Measurements from ENCODE around the gene ITGAE. TPM values are rescaled to one million over a fixed set of nuclear protein-coding genes. Genes with fewer than 3 reads are reported as not detected.

ITGAE gene
- total and polyA plus RNA-seq, 2 experiments from 2014 or later = 11.7 to 44.9 TPM

DNA sequence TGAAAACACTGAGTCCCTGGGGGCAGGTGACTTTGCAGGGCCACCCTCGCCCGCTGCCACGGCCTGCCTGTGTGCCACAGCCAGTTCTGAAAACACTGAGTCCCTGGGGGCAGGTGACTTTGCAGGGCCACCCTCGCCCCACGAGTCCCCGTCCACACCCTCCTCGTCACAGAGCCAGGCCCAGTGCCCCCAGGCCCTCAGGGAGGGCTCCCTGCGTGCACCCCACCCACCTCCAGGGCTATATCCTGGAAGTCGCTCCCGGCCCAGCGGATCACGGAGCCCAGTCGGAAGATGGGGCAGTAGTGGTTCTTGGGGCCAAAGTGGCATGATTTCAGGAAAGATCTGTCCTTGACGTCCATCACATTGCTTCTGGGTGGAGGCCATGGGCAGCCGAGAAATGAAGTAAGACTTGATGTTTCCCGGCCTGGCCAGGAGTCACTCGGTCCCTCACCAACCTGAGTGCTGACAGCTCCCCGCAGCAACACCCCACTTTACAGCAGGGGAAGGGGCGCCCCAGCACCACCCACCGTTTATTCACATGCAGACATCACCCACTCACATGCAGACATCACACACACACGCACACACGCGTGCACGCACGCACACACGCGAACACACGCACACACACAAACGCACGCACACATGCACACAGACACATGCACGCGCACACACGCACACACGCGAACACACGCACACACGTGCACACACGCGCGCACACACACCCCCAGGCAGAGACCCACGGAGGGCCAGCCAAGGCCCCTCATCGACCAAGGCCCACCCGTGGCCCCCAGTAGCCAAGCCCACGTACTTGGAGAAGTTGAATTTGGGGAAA is 111.5 kb downstream of the ITGAE start:
- H3K79me2 ChIP-seq (replicated peaks; ENCODE audit: insufficient read depth) = no peaks in the 10 kb centered on the region
- DNase-seq (ENCODE audit: low spot score) (no peak), ATAC-seq (no peak)
- Mint-ChIP-seq H3K27ac (0 out of 2 replicates have a peak overlapping the region, but pooled peaks have one; percentile 7), H3K4me3 (no peak overlapping the region), H3K4me1 (peaks cover 13% of the 10 kb centered on the region), H3K36me3 (ENCODE audit: low read depth) (no peaks in the 10 kb centered on the region), H3K9me3 (no peaks in the 10 kb centered on the region), H3K27me3 (ENCODE audit: insufficient read depth, low read depth, poor library complexity) (peaks cover 7% of the 10 kb centered on the region)
- no peak overlapping the region for H3K4me3 ChIP-seq
- peaks cover 5% of the 10 kb centered on the region; the same call in 1 of the 2 replicates for H3K4me1 ChIP-seq (ENCODE audit: insufficient read depth)
- no peak overlapping the region for H3K27ac ChIP-seq (ENCODE audit: low read depth)
- no peak for TF ChIP-seq EZH2phosphoT487 (IDR thresholded peaks at IDR 0.05; ENCODE audit: unreplicated experiment)
- TF ChIP-seq ZNF331 (CRISPR knock-in tag; IDR thresholded peaks at IDR 0.05; ENCODE audit: low read depth) = no peak
- TF ChIP-seq, protein P1, sequence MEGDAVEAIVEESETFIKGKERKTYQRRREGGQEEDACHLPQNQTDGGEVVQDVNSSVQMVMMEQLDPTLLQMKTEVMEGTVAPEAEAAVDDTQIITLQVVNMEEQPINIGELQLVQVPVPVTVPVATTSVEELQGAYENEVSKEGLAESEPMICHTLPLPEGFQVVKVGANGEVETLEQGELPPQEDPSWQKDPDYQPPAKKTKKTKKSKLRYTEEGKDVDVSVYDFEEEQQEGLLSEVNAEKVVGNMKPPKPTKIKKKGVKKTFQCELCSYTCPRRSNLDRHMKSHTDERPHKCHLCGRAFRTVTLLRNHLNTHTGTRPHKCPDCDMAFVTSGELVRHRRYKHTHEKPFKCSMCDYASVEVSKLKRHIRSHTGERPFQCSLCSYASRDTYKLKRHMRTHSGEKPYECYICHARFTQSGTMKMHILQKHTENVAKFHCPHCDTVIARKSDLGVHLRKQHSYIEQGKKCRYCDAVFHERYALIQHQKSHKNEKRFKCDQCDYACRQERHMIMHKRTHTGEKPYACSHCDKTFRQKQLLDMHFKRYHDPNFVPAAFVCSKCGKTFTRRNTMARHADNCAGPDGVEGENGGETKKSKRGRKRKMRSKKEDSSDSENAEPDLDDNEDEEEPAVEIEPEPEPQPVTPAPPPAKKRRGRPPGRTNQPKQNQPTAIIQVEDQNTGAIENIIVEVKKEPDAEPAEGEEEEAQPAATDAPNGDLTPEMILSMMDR (conservative IDR thresholded peaks at IDR 0.05; ENCODE audit: low read depth in 2 of 2) = peak in 1 of 2 experiments; percentile 13; a peak in 1 of 4 replicates
- no peak for TF ChIP-seq NANOG (IDR thresholded peaks at IDR 0.05; ENCODE audit: borderline replicate concordance)
- TF ChIP-seq, protein P2, sequence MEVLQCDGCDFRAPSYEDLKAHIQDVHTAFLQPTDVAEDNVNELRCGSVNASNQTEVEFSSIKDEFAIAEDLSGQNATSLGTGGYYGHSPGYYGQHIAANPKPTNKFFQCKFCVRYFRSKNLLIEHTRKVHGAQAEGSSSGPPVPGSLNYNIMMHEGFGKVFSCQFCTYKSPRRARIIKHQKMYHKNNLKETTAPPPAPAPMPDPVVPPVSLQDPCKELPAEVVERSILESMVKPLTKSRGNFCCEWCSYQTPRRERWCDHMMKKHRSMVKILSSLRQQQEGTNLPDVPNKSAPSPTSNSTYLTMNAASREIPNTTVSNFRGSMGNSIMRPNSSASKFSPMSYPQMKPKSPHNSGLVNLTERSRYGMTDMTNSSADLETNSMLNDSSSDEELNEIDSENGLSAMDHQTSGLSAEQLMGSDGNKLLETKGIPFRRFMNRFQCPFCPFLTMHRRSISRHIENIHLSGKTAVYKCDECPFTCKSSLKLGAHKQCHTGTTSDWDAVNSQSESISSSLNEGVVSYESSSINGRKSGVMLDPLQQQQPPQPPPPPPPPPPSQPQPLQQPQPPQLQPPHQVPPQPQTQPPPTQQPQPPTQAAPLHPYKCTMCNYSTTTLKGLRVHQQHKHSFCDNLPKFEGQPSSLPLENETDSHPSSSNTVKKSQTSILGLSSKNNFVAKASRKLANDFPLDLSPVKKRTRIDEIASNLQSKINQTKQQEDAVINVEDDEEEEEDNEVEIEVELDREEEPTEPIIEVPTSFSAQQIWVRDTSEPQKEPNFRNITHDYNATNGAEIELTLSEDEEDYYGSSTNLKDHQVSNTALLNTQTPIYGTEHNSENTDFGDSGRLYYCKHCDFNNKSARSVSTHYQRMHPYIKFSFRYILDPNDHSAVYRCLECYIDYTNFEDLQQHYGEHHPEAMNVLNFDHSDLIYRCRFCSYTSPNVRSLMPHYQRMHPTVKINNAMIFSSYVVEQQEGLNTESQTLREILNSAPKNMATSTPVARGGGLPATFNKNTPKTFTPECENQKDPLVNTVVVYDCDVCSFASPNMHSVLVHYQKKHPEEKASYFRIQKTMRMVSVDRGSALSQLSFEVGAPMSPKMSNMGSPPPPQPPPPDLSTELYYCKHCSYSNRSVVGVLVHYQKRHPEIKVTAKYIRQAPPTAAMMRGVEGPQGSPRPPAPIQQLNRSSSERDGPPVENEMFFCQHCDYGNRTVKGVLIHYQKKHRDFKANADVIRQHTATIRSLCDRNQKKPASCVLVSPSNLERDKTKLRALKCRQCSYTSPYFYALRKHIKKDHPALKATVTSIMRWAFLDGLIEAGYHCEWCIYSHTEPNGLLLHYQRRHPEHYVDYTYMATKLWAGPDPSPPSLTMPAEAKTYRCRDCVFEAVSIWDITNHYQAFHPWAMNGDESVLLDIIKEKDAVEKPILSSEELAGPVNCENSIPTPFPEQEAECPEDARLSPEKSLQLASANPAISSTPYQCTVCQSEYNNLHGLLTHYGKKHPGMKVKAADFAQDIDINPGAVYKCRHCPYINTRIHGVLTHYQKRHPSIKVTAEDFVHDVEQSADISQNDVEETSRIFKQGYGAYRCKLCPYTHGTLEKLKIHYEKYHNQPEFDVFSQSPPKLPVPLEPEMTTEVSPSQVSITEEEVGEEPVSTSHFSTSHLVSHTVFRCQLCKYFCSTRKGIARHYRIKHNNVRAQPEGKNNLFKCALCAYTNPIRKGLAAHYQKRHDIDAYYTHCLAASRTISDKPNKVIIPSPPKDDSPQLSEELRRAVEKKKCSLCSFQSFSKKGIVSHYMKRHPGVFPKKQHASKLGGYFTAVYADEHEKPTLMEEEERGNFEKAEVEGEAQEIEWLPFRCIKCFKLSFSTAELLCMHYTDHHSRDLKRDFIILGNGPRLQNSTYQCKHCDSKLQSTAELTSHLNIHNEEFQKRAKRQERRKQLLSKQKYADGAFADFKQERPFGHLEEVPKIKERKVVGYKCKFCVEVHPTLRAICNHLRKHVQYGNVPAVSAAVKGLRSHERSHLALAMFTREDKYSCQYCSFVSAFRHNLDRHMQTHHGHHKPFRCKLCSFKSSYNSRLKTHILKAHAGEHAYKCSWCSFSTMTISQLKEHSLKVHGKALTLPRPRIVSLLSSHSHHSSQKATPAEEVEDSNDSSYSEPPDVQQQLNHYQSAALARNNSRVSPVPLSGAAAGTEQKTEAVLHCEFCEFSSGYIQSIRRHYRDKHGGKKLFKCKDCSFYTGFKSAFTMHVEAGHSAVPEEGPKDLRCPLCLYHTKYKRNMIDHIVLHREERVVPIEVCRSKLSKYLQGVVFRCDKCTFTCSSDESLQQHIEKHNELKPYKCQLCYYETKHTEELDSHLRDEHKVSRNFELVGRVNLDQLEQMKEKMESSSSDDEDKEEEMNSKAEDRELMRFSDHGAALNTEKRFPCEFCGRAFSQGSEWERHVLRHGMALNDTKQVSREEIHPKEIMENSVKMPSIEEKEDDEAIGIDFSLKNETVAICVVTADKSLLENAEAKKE (CRISPR knock-in tag; IDR thresholded peaks at IDR 0.05) = no peak
- no peak for TF ChIP-seq CREB1 (CRISPR knock-in tag; IDR thresholded peaks at IDR 0.05; ENCODE audit: low read depth)
- no peak for TF ChIP-seq JUNB (IDR thresholded peaks at IDR 0.05; ENCODE audit: unreplicated experiment)
- H3F3A ChIP-seq (replicated peaks; ENCODE audit: low read depth) = peaks cover 6% of the 10 kb centered on the region
- no peaks in the 10 kb centered on the region for H4K20me1 ChIP-seq (replicated peaks; ENCODE audit: insufficient read depth)
- no peaks in the 10 kb centered on the region for H3K9me2 ChIP-seq (ENCODE audit: insufficient read depth)
- no peak overlapping the region for H2AFZ ChIP-seq
- no peak overlapping the region for H3K4me2 ChIP-seq
- no peaks in the 10 kb centered on the region for H3K36me3 ChIP-seq (ENCODE audit: insufficient read depth)
- H3K27me3 ChIP-seq (ENCODE audit: insufficient read depth) = peaks cover 2% of the 10 kb centered on the region

Measured in GM23338 (cell line).